Stomach (tissue), 9 donors: ENCODE results near the gene SEC23B. TPM values are rescaled to one million over a fixed set of nuclear protein-coding genes. Genes with fewer than 3 reads are reported as not detected.

Source experiments
- DNase-seq, 2 donors: peaks; one replicate each; pipeline versions ENCODE4 v3.0.0 to v3.0.0-alpha.2; 2013 to 2019
- H3K27ac ChIP-seq, 5 donors: fragments of 200-600 bp in 4 of 5; sonication (generic) in 4 of 5; one replicate each; pipeline ENCODE4 v1.5.1; 2013 to 2019; ENCODE audit warnings: mild to moderate bottlenecking in 1 of 5, moderate library complexity in 1 of 5
- H3K27me3 ChIP-seq, 3 donors: fragments of 200-600 bp; sonication (generic); one replicate each; pipeline ENCODE4 v1.5.1; 2017 to 2019; ENCODE audit warnings: mixed run types in 1 of 3
- H3K36me3 ChIP-seq, 4 donors: fragments of 200-600 bp; sonication (generic); 1 replicate in 3 of 4; 2 replicates in 1 of 4; pipeline ENCODE4 v1.5.1; 2016 to 2019
- H3K4me1 ChIP-seq, 4 donors: fragments of 200-600 bp; sonication (generic); one replicate each; pipeline ENCODE4 v1.5.1; 2016 to 2019
- H3K4me3 ChIP-seq, 4 donors: fragments of 200-600 bp; sonication (generic) in 3 of 4; one replicate each; pipeline ENCODE4 v1.5.1; 2016 to 2019; ENCODE audit warnings: mild to moderate bottlenecking in 1 of 4
- H3K9me3 ChIP-seq, 4 donors: fragments of 200-600 bp; sonication (generic); one replicate each; pipeline ENCODE4 v1.5.1; 2016 to 2019
- EP300 ChIP-seq: sonication (generic); formaldehyde crosslinking; IDR thresholded peaks from one replicate; pipeline ENCODE4 v1.6.1; 2017; ENCODE audit warnings: antibody characterized with exemption
- POLR2A ChIP-seq, 4 donors: fragments of 450-650 bp; IDR thresholded peaks; one replicate each; pipeline ENCODE4 v1.6.1; 2016; ENCODE audit warnings: antibody characterized with exemption in 4 of 4, control low read depth in 2 of 4, mild to moderate bottlenecking in 1 of 4, moderate library complexity in 1 of 4
- POLR2AphosphoS5 ChIP-seq, 3 donors: sonication (generic); formaldehyde crosslinking; IDR thresholded peaks; one replicate each; pipeline ENCODE4 v1.6.1; 2016; ENCODE audit warnings: antibody characterized with exemption in 3 of 3
- WGBS, 5 donors: extraction: QIAGEN DNeasy Blood & Tissue Kit in 3 of 5; methylation state at CpG; one replicate each; pipeline versions ENCODE4 v1.1.5 to v1.1.7; 2013 to 2018; 5-methylcytosine and 5-hydroxymethylcytosine counted together
- intact Hi-C: fragments of 100-400 bp; cut with DNase I; formaldehyde crosslinking; loops from one replicate; pipeline ENCODE4 v1.15.1; 2023; ENCODE audit warnings: low total_unique reads
- polyA plus RNA-seq, 3 donors: library from polyadenylated mRNA; stranded (reverse); fragments of 200-250 nt; gene quantifications; one replicate each; pipeline ENCODE4 v1.2.3, GENCODE V29; 2013
- total RNA-seq, 5 donors: library from RNA; depleted of rRNA; stranded (reverse); fragments of >200 nt; gene quantifications; one replicate each; pipeline versions ENCODE4 v1.1.0 to v1.2.3, GENCODE V29; 2014 to 2016
- TF ChIP-seq, protein P1 (sequence below), 7 experiments: fragments of 450-650 bp in 4 of 7; fragments of 200-600 bp in 3 of 7; sonication (generic) in 3 of 7; IDR thresholded peaks; one replicate each; pipeline ENCODE4 v1.5.1; 2016 to 2019; ENCODE audit warnings: antibody characterized with exemption in 7 of 7, control low read depth in 2 of 7, mild to moderate bottlenecking in 1 of 7
- donor health status: healthy with polysubstance abuse.
- donor health status: Bipolar disorder and iron deficiency.
- donor health status: healthy.

Gene SEC23B
- total and polyA plus RNA-seq, 8 donors, result 5.3 to 74.9 (median 26.5) TPM

GRCh38 chr20:18504479-18505060 lies 3.2 kb upstream of the SEC23B start:
- peaks cover 0 to 2% (median under 1%) of the 10 kb centered on the region in 4 donors for H3K36me3 ChIP-seq
- peak overlapping the region in 1 of 5 donors; percentile 32 for H3K27ac ChIP-seq
- peak in 1 of 2 donors; percentile 41 for DNase-seq
- no peaks in the 10 kb centered on the region for H3K9me3 ChIP-seq
- H3K4me3 ChIP-seq, result peak overlapping the region in 1 of 4 donors; percentile 1
- peaks cover 0 to 22% (median 20%) of the 10 kb centered on the region in 4 donors for H3K4me1 ChIP-seq
- WGBS, 5 donors, result 67 to 78% (median 68%) methylated on average over 31 of the region's 31 CpGs
- H3K27me3 ChIP-seq, result peaks cover 0 to 9% (median 0%) of the 10 kb centered on the region in 3 donors
- TF ChIP-seq POLR2AphosphoS5 (IDR thresholded peaks at IDR 0.05), result no peak
- TF ChIP-seq, protein P1, sequence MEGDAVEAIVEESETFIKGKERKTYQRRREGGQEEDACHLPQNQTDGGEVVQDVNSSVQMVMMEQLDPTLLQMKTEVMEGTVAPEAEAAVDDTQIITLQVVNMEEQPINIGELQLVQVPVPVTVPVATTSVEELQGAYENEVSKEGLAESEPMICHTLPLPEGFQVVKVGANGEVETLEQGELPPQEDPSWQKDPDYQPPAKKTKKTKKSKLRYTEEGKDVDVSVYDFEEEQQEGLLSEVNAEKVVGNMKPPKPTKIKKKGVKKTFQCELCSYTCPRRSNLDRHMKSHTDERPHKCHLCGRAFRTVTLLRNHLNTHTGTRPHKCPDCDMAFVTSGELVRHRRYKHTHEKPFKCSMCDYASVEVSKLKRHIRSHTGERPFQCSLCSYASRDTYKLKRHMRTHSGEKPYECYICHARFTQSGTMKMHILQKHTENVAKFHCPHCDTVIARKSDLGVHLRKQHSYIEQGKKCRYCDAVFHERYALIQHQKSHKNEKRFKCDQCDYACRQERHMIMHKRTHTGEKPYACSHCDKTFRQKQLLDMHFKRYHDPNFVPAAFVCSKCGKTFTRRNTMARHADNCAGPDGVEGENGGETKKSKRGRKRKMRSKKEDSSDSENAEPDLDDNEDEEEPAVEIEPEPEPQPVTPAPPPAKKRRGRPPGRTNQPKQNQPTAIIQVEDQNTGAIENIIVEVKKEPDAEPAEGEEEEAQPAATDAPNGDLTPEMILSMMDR (IDR thresholded peaks at IDR 0.05), result no peak
- TF ChIP-seq POLR2A (IDR thresholded peaks at IDR 0.05), result no peak
- no peak for TF ChIP-seq EP300
- intact Hi-C loops, result no loop called here

GRCh38 chr20:18506744-18507143 lies 996 bp upstream of the SEC23B start:
- Histone ChIP-seq H3K36me3 (peaks cover 5 to 24% (median 17%) of the 10 kb centered on the region in 4 donors), H3K9me3 (no peaks in the 10 kb centered on the region), H3K27ac (peak overlapping the region; percentile 97 to 99 (median 98)), H3K4me1 (peaks cover 0 to 44% (median 31%) of the 10 kb centered on the region in 4 donors), H3K27me3 (peaks cover 0 to 9% (median 0%) of the 10 kb centered on the region in 3 donors), H3K4me3 (peak overlapping the region; percentile 80 to 87 (median 86))
- intact Hi-C loops, result no loop called here
- DNase-seq, result peak in 1 of 2 donors; percentile 40
- TF ChIP-seq POLR2A (IDR thresholded peaks at IDR 0.05) (no peak), EP300 (no peak), POLR2AphosphoS5 (IDR thresholded peaks at IDR 0.05) (no peak)
- TF ChIP-seq, protein P1 (IDR thresholded peaks at IDR 0.05), result no peak
- 56 to 65% (median 61%) methylated on average over 8 of the region's 8 CpGs for WGBS, 5 donors

- no peak overlapping the region for H3K27ac ChIP-seq
- H3K27me3 ChIP-seq, result no peaks in the 10 kb centered on the region
- peaks cover 0 to 59% (median 30%) of the 10 kb centered on the region in 4 donors for H3K4me1 ChIP-seq
- no peak overlapping the region for H3K4me3 ChIP-seq
- DNase-seq, result no peak
- intact Hi-C loops, result no loop called here
- no peaks in the 10 kb centered on the region for H3K9me3 ChIP-seq
- 86 to 94% (median 90%) methylated on average over 1 of the region's 1 CpG for WGBS, 5 donors
- H3K36me3 ChIP-seq, result peaks cover 19 to 72% (median 63%) of the 10 kb centered on the region in 4 donors
- no peak for TF ChIP-seq POLR2AphosphoS5 (IDR thresholded peaks at IDR 0.05)
- TF ChIP-seq, protein P1 (IDR thresholded peaks at IDR 0.05), result no peak
- TF ChIP-seq POLR2A (IDR thresholded peaks at IDR 0.05), result no peak
- TF ChIP-seq EP300, result no peak
These were observed 3.8 kb downstream of the SEC23B start for GRCh38 chr20:18511571-18511970.

DNA sequence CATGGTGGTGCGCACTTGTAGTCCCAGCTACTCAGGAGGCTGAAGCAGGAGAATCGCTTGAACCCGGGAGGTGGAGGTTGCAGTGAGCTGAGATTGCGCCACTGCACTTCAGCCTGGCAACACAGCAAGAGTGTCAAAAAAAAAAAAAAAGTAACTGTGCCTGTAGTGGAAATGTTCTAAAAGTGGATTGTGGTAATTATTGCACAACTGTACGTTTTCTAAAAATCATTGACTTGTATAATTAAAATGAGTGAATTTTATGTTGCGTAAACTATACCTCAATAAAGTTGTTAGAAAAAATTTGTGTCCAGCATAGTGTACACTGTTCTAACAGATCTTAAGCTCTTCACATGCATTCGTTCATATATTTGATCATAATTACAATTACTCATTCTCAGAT lies 5.5 kb downstream of the SEC23B start:
- Histone ChIP-seq H3K27ac (no peak overlapping the region), H3K4me3 (no peak overlapping the region), H3K4me1 (peaks cover 0 to 51% (median 23%) of the 10 kb centered on the region in 4 donors), H3K9me3 (no peaks in the 10 kb centered on the region), H3K27me3 (no peaks in the 10 kb centered on the region), H3K36me3 (peaks cover 27 to 86% (median 76%) of the 10 kb centered on the region in 4 donors)
- TF ChIP-seq POLR2AphosphoS5 (IDR thresholded peaks at IDR 0.05), result no peak
- TF ChIP-seq POLR2A (IDR thresholded peaks at IDR 0.05), result no peak
- no peak for TF ChIP-seq EP300
- TF ChIP-seq, protein P1 (IDR thresholded peaks at IDR 0.05), result no peak
- intact Hi-C loops, result no loop called here
- WGBS, 5 donors, result 89 to 94% (median 91%) methylated on average over 7 of the region's 7 CpGs
- DNase-seq, result no peak
